HG03103 (cell line): Measurements from ENCODE around the gene TBC1D22B.
"Not testable (repeated sequence)": the region's sequence is repeated elsewhere in the genome, so short reads cannot be mapped to it uniquely, and the experiment has no call there.

Experiments used
- ATAC-seq: cut with Tn5 transposase; IDR thresholded peaks from one replicate; pipeline ENCODE4 v1.9.1; 2021; ENCODE audit warnings: low read depth; ENCODE audit not compliant: unreplicated experiment

The TBC1D22B gene

DNA sequence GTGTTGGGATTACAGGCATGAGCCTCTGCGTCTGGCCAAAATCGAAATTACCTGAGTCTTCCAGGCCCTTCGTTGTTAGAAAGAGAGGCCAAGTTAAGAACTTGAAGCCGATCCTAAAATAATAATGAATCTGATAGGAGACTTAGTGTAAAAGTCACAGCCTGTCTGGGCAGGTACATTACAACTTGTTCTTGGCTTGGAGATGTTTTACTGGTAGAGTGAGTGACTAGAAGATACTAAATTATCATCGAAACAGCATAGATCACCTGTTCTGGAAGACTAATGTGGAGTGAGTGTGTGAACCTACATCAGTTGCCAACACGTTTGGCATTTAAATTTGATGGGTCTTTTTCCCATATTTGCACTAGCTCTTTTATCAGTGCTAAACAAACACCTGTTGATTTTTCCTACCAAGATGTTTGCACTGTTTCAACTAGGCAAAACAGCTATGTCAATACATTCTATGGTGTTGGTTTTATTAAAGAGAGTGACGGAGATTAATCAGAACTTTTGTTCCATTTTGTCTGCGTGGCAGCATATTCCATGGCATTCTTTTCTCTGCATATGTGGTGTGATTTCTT is 5.0 kb downstream of the TBC1D22B start:
- no peak for ATAC-seq

DNA sequence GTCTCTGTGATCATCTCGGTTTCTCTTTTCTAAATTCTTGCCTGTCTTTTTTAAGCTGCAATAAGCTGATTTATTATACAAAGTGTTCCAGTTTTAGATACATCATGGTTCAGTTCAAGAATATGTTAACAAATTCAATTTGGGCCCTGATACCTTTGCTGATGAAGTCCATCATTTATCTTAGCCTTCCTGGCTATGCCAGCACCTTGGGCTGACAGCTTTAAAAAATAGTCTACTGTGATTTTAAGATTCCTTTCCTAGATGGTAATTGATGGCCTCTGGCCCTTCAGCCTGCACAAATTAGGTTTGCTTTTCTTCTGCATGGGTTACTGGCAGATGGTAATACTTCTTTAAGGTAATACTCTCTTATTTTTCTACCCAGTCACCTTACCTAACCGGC is 7.4 kb downstream of the TBC1D22B start:
- no peak for ATAC-seq

DNA sequence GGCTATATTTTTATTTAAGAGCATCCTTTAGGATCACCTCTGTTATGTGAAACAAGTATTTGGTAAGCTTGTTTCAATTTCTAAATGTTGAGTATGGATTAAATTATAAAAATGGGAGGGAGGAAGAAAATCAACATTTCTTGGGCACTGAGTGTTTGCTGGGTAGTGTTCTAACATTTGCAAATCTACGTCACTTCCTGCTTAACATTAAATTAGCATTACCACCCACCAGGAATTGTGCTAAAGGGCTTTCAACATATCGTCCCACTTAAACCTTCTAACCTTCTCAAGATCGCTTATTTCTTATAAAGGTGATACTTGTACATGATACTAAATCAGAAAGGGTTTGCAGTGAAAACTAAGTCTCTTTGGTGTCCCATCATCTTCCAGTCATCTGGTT is 8.3 kb downstream of the TBC1D22B start:
- ATAC-seq: no peak

DNA sequence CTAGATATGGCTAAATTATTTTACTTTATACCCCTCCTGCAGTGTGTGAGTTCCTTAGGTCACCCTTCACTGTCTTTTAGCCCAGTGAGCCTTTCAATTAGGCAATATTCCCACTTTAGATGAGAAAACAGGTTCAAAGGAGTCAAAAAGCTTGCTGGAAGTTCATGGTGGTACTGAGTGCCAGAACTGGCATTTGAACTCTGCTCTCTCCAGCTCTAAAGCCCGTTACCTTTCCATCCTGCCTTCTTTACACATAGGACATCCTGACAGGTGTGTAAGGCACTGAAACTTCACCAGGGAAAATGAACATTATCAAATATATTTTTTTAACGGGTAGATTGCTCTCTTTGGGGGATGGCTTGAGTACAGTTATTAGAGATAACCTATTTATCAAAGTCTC is 11.5 kb downstream of the TBC1D22B start:
- ATAC-seq: no peak

DNA sequence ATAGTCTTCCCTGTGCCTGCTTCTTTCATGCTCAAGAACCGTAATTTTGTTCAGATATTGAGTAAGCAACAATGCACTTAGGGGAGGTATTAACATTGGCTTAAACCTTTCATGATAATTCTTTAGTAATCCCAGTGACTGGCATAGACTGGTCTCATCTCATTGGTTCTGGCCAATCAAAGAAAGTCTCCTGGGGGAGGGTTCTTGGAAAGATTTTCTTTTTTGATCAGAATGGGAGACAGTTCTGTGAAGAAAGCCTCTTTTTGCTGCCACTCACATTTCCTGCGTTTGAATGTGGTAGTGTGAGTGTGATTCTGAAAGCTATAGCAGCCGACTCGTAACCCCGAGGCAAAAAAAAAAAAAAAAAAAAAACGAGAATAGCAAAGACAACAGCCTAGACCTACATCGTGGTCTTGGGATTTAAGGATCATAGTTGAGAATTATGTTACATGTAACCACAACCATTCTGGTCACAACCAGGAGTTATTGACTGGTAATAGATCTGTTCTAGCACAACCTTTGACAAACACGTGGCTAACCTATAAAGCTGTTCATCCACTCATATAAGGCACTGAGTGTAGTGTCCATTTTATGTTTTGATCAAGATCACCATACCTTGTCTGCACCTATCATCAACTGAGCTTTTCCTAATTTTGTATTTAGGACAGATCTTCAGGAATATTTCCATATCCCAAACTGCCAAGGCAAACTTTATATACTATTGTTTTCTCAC is 15.4 kb downstream of the TBC1D22B start:
- no peak for ATAC-seq

DNA sequence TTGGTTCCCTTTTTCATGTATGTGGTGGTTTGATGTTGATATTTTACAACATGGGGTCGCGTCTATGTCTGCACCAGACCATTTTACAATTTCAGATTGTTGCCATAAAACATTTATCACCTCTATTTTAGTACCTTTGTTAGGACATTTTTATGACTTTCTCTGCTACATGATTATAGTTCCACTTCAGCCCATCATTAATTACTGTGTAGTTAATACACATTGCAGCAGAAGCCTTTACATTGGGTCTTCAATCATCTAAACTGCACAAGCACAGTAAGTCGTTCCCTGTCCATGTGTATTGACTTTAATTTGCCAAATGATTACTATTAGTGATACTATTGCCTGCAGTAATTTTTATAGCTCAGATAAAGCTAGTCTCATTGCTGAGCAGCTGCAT is 16.1 kb downstream of the TBC1D22B start:
- no peak for ATAC-seq

DNA sequence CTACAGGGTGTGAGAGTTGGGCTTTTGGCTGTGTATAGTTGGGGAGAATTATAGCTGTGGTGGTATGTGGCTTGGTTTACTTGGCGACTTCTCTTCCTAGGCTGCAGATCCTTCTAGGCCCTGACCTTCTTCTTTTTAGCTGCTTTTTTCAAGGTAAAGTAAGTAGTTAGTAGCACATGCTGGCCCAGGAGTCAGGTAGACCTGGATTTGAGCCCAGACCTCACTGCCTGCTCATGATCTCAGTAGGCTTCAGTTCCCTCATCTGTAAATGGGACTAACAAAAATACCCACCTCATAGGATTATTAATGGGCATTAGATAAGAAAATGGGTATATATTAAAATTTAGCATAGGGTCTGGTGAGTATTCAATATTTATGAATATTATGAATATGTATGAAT is 17.8 kb downstream of the TBC1D22B start:
- no peak for ATAC-seq

DNA sequence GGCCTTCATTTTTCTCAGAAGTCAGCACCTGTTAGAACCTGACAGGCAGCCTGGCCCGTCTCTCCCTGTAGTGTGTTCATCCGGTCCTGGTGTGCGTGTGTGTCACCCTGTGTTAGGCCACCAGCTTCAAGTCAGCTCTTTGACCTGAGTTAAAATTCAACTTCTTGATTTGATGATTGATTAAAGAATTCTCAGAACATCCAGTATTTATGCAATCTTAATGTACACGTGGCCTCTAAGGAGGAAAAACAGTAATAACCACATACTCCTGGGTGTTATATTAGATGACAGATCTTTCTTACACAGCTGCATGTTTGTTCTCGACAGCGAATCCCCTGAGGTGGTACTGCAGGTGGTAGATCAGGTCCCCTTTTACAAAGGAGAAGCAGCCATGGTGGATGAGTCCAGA is 19.4 kb downstream of the TBC1D22B start:
- ATAC-seq: no peak

DNA sequence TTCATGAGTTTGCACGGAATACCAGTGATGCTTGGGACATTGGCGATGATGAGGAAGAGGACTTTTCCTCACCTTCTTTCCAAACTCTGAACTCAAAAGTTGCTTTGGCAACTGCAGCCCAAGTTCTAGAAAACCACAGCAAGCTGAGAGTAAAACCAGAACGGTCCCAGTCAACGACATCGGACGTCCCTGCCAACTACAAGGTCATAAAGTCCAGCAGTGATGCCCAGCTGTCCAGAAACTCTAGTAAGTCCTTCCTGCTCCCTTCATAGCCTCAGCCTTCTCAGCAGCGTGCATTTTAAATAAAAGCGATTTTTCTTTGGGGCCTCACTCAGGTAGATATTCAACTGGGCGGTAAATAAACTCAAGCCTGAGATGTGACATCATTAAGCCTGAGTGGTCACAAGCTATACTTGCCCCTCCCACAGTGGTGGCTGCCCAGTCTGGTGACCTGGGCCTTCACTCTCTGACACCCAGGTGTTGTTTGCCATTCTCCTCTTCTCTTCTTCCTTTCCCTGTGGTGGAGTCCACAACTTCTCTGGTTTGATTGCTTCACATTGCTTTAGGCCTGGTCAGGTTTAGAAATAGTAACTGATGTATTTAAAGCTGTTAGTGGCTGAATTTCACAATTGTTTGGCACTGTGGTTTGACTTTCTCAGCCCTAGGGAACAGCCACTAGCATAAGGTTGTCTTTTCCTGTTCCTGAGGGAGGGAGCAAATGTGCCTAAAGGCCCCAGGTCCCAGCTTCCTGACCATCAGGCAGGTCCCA is 22.0 kb downstream of the TBC1D22B start:
- ATAC-seq: no peak

DNA sequence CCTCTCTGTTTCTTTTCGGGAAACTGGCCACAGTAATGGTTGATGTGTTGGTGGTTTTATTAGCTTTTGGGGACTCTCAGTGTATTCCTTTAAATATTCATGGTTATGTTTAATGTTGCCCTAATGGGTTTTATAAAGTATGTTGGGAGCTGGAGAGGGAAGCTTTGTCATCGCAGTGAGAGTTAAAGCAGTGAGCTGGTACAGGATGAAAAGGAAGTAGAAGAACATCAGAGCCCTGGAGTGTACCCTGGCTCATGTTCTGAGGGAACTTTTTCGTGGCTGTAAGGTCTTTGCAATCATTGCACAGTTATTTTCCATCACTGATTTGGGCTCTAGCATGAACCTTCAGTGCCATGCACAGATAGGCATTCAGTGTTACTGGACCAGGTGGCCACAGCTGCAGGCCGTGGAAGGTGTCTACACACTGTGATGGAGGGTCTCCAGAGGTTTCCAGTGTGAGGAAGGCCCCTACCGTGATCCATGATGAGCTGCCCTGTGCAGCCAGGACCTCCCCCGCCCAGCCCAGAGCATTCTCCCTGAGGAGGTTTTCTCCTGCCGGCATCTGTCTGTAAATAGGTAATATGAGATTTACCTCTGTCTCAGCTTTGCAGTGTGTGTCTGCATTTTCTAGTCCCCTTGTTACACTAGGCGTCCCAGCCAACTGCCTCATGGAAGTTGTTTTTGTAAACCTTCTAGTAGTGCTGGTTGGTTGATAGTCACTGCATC is 22.8 kb downstream of the TBC1D22B start:
- no peak for ATAC-seq

DNA sequence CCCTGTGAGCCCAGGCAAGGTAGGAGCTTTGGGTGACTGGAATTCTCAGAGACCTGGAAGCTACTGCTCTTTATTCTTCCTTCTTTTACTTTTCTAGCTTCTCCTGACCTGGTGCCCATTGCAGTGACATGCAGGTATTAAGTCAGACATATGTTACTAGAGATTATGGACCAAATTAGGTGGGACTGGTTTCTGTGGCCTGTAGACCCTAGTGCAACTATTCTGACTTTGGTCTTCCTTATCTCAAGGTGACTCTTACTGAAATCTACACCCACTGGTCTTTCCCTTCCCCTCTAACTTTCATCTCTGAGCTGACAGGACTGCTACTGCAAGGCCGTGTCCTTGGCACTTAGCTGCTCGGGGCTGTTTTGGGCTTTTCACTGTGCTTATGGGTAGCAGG is 24.8 kb downstream of the TBC1D22B start:
- ATAC-seq: no peak

DNA sequence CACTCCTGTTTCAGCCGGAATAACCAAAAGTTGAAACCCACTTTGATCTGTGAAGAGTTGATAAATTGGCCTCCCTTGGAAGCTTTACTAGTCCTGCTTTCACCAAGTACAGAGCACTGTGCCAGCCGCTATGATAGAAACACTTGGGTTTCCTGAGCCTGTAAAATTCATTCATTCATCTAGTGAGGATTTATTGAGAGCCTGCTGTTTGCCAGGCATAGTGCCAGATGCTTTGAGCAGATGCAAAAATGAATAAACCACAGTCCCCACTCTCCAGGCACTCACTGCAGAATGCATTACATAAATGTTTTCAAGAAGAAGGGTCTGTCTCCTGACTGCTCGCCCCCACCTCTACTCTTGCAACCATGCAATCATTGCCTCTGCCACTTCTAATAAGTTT is 25.7 kb downstream of the TBC1D22B start:
- no peak for ATAC-seq

DNA sequence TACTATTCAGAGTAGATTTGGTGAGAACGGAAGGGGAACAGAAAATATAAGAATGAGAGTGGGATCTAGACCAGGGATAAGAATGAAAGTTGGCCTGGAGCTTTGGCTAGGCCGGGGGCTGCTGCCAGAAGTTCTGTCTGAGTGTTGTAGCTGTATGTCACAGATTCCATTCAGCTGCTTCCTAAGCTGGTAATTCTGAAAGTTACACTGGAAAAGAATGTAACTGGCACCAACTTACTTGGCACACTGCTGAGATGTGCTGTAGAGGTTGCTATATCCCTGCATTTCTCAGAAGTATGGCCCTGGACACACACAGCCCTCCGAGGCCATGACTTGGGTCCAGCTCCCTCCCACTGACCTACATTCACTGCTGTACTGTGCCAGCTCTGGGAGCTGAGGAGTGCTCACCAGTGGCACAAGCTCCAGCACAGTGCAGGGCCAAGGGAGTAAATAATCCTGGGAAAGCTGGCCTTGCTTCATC is 26.1 kb downstream of the TBC1D22B start:
- no peak for ATAC-seq

DNA sequence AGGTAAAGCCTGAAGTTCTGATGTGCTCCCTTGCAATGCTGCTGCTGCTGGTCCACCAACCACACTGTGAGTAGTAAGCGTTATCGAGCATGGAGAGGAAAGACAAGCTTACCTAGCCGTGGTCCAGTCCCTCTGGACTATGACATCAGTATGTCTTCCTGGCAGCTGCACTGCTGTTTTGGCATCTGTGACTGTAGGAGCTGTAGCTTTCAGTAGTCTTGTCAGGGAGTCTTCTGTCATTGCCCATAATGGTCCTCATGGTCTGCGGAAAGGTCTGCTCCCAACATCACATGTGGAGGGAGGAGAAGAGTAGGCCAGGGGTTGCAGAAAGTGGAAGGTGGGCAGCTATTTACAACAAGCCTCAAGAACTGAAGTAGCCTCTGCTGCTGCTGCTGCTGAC is 27.2 kb downstream of the TBC1D22B start:
- ATAC-seq: no peak

DNA sequence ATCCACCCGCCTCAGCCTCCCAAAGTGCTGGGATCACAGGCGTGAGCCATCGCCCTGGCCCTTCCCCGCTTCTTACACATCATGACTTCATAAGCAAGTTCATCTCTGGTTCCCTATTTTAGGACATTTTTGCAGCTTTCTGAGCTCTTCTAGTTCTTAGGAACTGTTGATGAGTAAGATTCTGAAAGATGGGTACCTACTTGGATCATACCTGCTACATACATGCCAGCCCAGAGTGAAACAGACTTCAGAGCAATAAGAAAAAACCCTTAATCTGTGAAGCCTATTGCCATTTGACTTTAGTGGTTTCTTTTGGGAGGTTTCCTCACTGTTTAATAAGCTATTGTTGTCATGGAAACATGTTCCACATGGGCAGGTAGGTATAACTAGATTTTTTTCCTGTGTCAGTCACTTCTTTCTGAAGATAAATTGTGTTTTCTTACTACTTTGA is 28.3 kb downstream of the TBC1D22B start:
- no peak for ATAC-seq

DNA sequence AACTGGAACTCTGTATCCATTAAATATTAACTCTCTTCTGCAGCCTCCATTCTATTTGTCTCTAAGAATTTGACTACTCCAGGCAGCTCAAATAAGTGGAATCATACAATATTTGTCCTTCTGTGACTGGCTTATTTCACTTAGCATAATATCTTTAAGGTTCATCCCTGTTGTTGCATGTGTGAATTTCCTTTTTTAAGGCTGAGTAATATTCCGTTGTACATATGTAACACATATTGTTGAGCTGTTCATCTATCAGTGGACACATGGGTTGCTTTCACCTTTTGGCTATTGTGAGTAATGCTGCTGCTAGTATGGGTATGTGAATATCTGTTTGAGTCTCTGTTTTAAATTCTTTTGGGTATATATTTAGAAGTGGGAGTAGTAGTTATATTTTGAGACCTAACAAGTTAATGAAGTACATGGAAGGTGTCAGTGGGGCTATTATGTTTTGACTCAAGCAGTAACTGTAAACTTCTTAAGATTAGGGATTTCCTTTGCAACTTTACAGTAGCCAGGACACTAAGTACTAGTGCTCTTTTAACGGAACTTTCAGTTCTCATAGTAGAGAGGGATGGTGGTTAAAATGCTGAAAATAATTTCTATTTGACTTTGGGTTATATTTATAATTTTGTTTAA is 30.1 kb downstream of the TBC1D22B start:
- no peak for ATAC-seq

DNA sequence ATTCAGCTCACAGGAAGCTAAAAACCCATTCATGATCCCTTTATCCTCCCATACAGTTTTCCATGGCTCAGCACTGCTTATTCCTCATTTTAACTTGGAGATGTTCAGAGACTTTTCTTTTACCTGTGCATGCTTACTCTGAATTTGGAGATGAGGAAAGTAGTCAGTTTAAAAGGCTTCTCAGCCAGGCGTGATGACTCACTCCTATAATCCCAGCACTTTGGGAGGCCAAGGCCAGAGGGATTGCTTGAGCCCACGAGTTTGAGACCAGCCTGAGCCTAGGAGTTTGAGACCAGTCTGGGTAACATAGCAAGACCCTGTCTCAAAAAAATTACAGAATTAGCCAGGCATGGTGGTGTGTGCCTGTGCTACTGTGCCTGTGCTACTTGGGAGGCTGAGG is 30.7 kb downstream of the TBC1D22B start:
- ATAC-seq: no peak

DNA sequence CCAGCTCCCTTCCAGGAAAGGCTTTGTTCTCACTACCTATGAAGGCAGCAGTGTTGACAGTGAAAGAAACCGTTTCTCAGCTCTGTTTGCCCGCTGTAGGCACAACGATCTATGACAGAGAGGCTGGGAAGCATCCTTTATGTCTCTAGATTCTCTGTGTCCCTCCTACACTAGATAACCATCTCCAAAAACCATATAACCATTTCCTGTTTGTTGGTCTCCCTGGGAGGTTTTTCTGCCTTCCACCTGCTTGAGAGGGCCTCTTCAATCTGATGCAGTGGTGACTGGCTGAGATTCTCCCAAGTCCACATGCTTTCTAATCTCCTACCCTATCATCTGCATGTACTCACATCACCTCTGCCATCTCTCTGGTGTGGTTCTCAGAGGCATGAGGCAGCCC is 32.4 kb downstream of the TBC1D22B start:
- ATAC-seq: no peak

DNA sequence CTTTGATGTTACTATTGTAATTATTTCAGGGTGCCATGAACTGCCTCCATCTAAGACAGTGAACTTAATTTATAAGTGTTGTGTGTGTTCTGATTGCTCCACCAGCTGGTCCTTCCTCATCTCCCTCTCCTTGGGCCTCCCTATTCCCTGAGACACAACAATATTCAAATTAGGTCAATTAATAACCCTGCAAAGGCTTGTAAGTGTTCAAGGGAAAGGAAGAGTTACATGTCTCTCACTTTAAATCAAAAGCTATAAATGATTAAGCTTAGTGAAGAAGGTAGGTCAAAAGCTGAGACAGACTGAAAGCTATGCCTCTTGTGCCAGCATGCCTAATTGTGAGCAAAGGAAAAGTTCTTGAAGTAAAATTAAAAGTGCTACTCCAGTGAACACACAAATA is 35.9 kb downstream of the TBC1D22B start:
- no peak for ATAC-seq

DNA sequence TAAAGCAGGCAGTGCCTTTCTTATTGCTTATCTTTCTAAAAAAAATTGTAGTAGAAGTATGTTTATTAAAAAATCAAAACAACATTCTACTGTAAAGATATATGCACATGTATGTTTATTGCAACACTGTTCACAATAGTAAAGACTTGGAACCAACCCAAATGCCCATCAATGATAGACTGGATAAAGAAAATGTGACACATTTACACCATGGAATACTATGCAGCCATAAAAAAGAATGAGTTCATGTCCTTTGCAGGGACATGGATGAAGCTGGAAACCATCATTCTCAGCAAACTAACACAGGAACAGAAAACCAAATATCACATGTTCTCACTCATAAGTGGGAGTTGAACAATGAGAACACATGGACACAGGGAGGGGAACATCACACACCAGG is 40.1 kb downstream of the TBC1D22B start:
- not testable (repeated sequence) for ATAC-seq

DNA sequence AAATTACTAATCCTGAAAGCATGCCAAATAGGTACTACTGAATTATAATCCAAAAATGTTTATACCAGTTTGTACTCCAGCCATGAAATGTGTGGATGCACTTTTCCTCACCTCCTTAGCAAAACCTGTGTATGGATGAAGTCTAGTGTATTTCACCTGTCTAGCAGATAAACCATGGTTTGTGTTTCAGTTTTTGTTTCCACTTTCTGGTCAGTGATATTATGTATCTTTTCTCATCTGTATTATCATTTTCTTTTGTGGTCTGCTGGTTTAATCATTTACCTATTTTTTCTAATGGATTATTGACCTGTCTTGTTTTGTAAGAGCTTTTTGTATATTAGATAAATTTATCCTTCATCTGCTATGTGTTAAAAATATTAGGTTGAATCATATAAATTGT is 41.4 kb downstream of the TBC1D22B start:
- no peak for ATAC-seq
